Caco-2 (cell line): ENCODE data around the gene CLDN7. TPM values are rescaled to one million over a fixed set of nuclear protein-coding genes. Genes with fewer than 3 reads are reported as not detected.
A peak's percentile ranks its signal among the peaks of the same experiment; 100 is the strongest.

Experiments used
- BruUV-seq: library from RNA; stranded (reverse); fragments of 400-500 nt; replicated peaks from 2 replicates; lab custom pipeline; 2021; lab: Mats Ljungman, UMichigan
- CTCF ChIA-PET: fragments of 300-600 bp; sonication (Branson Sonifier 250); formaldehyde crosslinking; loops from one replicate; lab custom pipeline; 2022; ENCODE audit warnings: antibody characterized with exemption; lab: Charles Lee
- POLR2A ChIA-PET: fragments of 300-600 bp; sonication (Branson Sonifier 250); formaldehyde crosslinking; loops from one replicate; lab custom pipeline; 2022; ENCODE audit warnings: antibody characterized with exemption; lab: Charles Lee
- DNase-seq, 2 experiments: peaks; one replicate each; pipeline versions ENCODE4 v3.0.0 to v3.0.0-alpha.2; 2020 to 2022
- H3K27me3 ChIP-seq: replicated peaks from 2 replicates; pipeline ENCODE4 v1.6.0; 2011; ENCODE audit warnings: low read length; ENCODE audit not compliant: control insufficient read depth, insufficient read depth
- H3K36me3 ChIP-seq: 2 replicates; pipeline ENCODE4 v1.5.1; 2011; ENCODE audit warnings: low read length; ENCODE audit not compliant: control insufficient read depth, insufficient read depth
- H3K4me1 ChIP-seq: fragments of 250-450 bp; sonication (Bioruptor Pico); 2 replicates; pipeline ENCODE4 v1.5.1; 2020; ENCODE audit warnings: mild to moderate bottlenecking
- H3K4me3 ChIP-seq: 2 replicates; pipeline ENCODE4 v1.5.1; 2011; ENCODE audit warnings: low read depth, mild to moderate bottlenecking, control low read depth, low read length
- H3K9me3 ChIP-seq: fragments of 250-450 bp; sonication (Bioruptor Pico); 2 replicates; pipeline ENCODE4 v1.5.1; 2020; ENCODE audit warnings: mild to moderate bottlenecking, moderate library complexity
- H3K27ac Mint-ChIP-seq: one replicate; pipeline ENCODE4 v1.8.0; 2022; ENCODE audit warnings: mixed read lengths; ENCODE audit not compliant: unreplicated experiment
- H3K27me3 Mint-ChIP-seq: one replicate; pipeline ENCODE4 v1.8.0; 2022; ENCODE audit warnings: mixed read lengths; ENCODE audit not compliant: insufficient read depth, unreplicated experiment
- H3K36me3 Mint-ChIP-seq: one replicate; pipeline ENCODE4 v1.8.0; 2022; ENCODE audit warnings: mild to moderate bottlenecking, mixed read lengths; ENCODE audit not compliant: insufficient read depth, unreplicated experiment
- H3K4me1 Mint-ChIP-seq: one replicate; pipeline ENCODE4 v1.8.0; 2022; ENCODE audit warnings: low read depth, mixed read lengths; ENCODE audit not compliant: unreplicated experiment
- H3K4me3 Mint-ChIP-seq: one replicate; pipeline ENCODE4 v1.8.0; 2022; ENCODE audit warnings: mild to moderate bottlenecking, moderate library complexity, mixed read lengths; ENCODE audit not compliant: unreplicated experiment
- H3K9me3 Mint-ChIP-seq: one replicate; pipeline ENCODE4 v1.8.0; 2022; ENCODE audit warnings: mixed read lengths; ENCODE audit not compliant: unreplicated experiment
- intact Hi-C: fragments of 100-400 bp; cut with micrococcal nuclease; formaldehyde crosslinking; loops from one replicate; pipeline ENCODE4 v1.10.0; 2022; ENCODE audit not compliant: unreplicated experiment
- total RNA-seq: library from RNA; stranded (reverse); gene quantifications from 2 replicates; pipeline ENCODE4 v1.2.3, GENCODE V29; 2022
- TF ChIP-seq, protein P1 (sequence below), 2 experiments: fragments of 200-600 bp in 1 of 2; IDR thresholded peaks; 1 replicate in 1 of 2; 2 replicates in 1 of 2; pipeline versions ENCODE4 v1.5.1 to v1.8.0; 2011 to 2022; ENCODE audit warnings: antibody characterized with exemption in 1 of 2, control low read depth in 1 of 2, inconsistent platforms in 1 of 2, low read depth in 1 of 2, low read length in 1 of 2, mild to moderate bottlenecking in 1 of 2, moderate library complexity in 1 of 2; ENCODE audit not compliant: insufficient read depth in 1 of 2, severe bottlenecking in 1 of 2, unreplicated experiment in 1 of 2

CLDN7 gene
- total RNA-seq, 1 experiment from 2014 or later: 111 TPM

DNA sequence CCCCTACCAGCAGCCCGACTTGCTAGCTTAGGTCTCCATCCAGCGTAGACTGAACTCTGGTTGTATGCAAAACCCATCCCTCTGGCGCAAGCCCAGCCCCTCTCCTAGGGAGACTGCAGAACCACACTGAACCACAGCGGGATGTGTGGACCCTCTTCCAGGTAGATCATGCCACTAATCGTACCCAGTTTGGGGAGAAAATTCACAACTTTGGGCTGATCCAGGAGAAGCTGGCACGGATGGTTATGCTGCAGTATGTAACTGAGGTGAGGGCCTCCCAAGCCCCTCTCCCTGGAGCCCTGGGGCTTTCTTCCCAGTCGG lies 39.3 kb downstream of the CLDN7 start:
- DNase-seq: no peak
- Histone ChIP-seq H3K27me3 (no peaks in the 10 kb centered on the region), H3K36me3 (no peaks in the 10 kb centered on the region), H3K4me3 (no peak overlapping the region), H3K9me3 (no peaks in the 10 kb centered on the region), H3K4me1 (peaks cover 7% of the 10 kb centered on the region)
- Mint-ChIP-seq H3K27ac (no peak overlapping the region), H3K36me3 (peaks cover 52% of the 10 kb centered on the region), H3K4me3 (no peak overlapping the region), H3K27me3 (no peaks in the 10 kb centered on the region), H3K9me3 (no peaks in the 10 kb centered on the region), H3K4me1 (peaks cover 5% of the 10 kb centered on the region)
- TF ChIP-seq, protein P1, sequence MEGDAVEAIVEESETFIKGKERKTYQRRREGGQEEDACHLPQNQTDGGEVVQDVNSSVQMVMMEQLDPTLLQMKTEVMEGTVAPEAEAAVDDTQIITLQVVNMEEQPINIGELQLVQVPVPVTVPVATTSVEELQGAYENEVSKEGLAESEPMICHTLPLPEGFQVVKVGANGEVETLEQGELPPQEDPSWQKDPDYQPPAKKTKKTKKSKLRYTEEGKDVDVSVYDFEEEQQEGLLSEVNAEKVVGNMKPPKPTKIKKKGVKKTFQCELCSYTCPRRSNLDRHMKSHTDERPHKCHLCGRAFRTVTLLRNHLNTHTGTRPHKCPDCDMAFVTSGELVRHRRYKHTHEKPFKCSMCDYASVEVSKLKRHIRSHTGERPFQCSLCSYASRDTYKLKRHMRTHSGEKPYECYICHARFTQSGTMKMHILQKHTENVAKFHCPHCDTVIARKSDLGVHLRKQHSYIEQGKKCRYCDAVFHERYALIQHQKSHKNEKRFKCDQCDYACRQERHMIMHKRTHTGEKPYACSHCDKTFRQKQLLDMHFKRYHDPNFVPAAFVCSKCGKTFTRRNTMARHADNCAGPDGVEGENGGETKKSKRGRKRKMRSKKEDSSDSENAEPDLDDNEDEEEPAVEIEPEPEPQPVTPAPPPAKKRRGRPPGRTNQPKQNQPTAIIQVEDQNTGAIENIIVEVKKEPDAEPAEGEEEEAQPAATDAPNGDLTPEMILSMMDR (IDR thresholded peaks at IDR 0.05; ENCODE audit: insufficient read depth in 1 of 2, low read depth in 1 of 2, low read length in 1 of 2, severe bottlenecking in 1 of 2, unreplicated experiment in 1 of 2): no peak
- ChIA-PET CTCF (no interaction called here), POLR2A (no interaction called here)
- no TSS peak for BruUV-seq
- intact Hi-C loops: no loop called here

DNA sequence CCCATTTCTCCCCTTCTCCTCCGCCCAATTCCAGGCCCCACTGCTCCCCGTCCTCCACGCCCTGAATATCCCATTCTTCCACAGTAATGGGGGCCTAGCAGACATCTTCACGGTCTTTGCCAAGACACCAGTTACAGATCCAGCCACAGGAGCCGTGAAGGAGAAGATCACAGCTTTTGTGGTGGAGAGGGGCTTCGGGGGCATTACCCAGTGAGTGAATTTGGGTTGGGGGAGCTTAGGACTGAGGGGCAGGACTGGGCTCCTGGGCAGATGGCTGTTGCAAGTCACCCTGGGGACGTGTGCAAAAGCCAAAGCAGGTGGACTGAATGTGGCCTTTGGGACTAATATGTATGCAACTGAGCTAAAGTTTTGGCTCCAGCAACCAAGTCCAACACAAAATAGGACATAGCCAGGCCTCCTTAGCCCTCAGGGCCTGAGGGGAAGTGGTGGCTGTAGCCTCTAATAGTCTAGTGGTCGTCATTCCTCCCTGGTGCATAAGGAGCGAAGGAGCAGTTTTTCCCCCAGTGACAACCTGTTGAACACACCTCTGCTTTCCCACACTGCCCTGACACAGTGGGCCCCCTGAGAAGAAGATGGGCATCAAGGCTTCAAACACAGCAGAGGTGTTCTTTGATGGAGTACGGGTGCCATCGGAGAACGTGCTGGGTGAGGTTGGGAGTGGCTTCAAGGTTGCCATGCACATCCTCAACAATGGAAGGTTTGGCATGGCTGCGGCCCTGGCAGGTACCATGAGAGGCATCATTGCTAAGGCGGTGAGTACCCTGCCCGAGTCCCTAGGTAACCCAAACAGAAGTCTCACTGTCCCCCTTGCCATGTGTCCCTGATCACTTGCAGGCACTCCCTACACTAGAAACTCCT lies 39.9 kb downstream of the CLDN7 start:
- no peak overlapping the region for H3K4me3 ChIP-seq
- TSS peak; percentile 7 for BruUV-seq
- Mint-ChIP-seq H3K4me3 (no peak overlapping the region), H3K9me3 (no peaks in the 10 kb centered on the region), H3K27me3 (no peaks in the 10 kb centered on the region), H3K36me3 (peaks cover 48% of the 10 kb centered on the region), H3K4me1 (peaks cover 5% of the 10 kb centered on the region), H3K27ac (no peak overlapping the region)
- H3K27me3 ChIP-seq: no peaks in the 10 kb centered on the region
- H3K9me3 ChIP-seq: no peaks in the 10 kb centered on the region
- H3K4me1 ChIP-seq: peaks cover 7% of the 10 kb centered on the region
- ChIA-PET POLR2A (no interaction called here), CTCF (no interaction called here)
- H3K36me3 ChIP-seq: no peaks in the 10 kb centered on the region
- no peak for DNase-seq
- intact Hi-C loops: no loop called here
- TF ChIP-seq, protein P1 (IDR thresholded peaks at IDR 0.05; ENCODE audit: insufficient read depth in 1 of 2, low read depth in 1 of 2, low read length in 1 of 2, severe bottlenecking in 1 of 2, unreplicated experiment in 1 of 2): no peak

DNA sequence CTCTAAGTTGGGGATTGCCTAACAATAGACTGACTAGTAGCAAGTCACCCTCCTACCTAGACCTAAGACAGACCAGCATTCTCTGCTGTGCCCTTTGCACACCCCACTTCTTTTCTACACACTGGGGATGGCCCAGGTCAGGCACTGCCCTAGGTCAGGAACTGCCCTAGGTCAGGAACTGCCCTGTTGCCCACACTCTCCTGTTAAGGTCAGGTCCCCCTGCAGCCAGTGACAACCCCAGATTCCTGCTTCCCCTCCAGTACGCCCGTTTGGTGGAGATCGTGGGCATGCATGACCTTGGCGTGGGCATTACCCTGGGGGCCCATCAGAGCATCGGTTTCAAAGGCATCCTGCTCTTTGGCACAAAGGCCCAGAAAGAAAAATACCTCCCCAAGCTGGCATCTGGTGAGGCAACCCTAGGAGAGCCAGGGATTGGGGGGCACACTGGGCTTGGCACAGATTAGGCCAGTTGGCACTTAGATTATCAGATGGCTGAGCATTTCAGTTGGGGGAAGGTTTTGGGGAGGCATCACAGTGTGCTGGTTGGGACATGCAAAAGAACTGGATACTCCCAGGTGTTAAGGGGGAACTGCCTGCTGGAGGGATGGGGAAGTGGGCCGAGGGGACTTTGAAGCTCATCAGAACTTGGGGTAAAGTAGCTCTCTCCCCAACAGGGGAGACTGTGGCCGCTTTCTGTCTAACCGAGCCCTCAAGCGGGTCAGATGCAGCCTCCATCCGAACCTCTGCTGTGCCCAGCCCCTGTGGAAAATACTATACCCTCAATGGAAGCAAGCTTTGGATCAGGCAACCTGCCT lies 40.8 kb downstream of the CLDN7 start:
- BruUV-seq: no TSS peak
- H3K4me1 ChIP-seq: peaks cover 7% of the 10 kb centered on the region
- peaks cover 5% of the 10 kb centered on the region for H3K4me1 Mint-ChIP-seq
- H3K4me3 Mint-ChIP-seq: peak overlapping the region; percentile 77
- H3K27me3 Mint-ChIP-seq: no peaks in the 10 kb centered on the region
- no peak for DNase-seq
- no peaks in the 10 kb centered on the region for H3K27me3 ChIP-seq
- H3K27ac Mint-ChIP-seq: peak overlapping the region; percentile 73
- CTCF ChIA-PET: interaction anchor here (0.7 to 1.6 kb wide), 3 partner anchors 17 to 108 kb away, joined by 3 to 5 read pairs (median 3); partner anchors contain the start of genes GABARAP and NEURL4
- H3K36me3 ChIP-seq: no peaks in the 10 kb centered on the region
- POLR2A ChIA-PET: no interaction called here
- H3K4me3 ChIP-seq: peak overlapping the region; percentile 3; the same call in 1 of the 2 replicates
- no peaks in the 10 kb centered on the region for H3K9me3 ChIP-seq
- peaks cover 48% of the 10 kb centered on the region for H3K36me3 Mint-ChIP-seq
- H3K9me3 Mint-ChIP-seq: no peaks in the 10 kb centered on the region
- intact Hi-C loops: no loop called here
- TF ChIP-seq, protein P1 (IDR thresholded peaks at IDR 0.05; ENCODE audit: insufficient read depth in 1 of 2, low read depth in 1 of 2, low read length in 1 of 2, severe bottlenecking in 1 of 2, unreplicated experiment in 1 of 2): no peak
